Tibial nerve (tissue), 3 donors: ENCODE data around the gene DHRS4.

Source experiments
- POLR2A ChIP-seq, 2 donors: fragments of 450-650 bp; IDR thresholded peaks; one replicate each; pipeline ENCODE4 v1.6.1; 2017; ENCODE audit warnings: antibody characterized with exemption in 2 of 2, mild to moderate bottlenecking in 2 of 2, moderate library complexity in 2 of 2
- TF ChIP-seq, protein P1 (sequence below), 5 experiments: fragments of 200-600 bp in 3 of 5; fragments of 450-650 bp in 2 of 5; sonication (generic) in 3 of 5; IDR thresholded peaks; one replicate each; pipeline ENCODE4 v1.5.1; 2016 to 2019; ENCODE audit warnings: antibody characterized with exemption in 5 of 5, mild to moderate bottlenecking in 3 of 5, moderate library complexity in 2 of 5

DNA sequence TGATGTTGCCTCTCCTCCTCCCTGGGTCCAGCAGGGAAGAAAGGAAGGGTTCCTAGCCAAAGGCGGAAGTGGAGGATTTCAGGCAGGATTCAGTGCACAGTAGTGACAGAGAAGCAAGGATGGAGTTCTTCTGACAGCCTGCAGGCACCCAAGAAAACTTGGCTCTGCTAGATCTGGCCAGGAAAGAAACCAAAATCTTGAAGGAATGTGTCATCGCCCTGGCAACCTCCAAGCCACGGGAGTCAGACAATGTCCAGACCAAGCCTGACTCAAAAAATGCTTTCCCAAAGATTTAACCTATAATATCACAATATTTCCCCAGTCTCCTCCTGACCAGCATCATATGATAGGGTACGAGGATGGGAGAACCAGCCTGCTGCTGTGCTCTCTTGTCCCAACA lies 22.8 kb upstream of the DHRS4 start:
- TF ChIP-seq, protein P1, sequence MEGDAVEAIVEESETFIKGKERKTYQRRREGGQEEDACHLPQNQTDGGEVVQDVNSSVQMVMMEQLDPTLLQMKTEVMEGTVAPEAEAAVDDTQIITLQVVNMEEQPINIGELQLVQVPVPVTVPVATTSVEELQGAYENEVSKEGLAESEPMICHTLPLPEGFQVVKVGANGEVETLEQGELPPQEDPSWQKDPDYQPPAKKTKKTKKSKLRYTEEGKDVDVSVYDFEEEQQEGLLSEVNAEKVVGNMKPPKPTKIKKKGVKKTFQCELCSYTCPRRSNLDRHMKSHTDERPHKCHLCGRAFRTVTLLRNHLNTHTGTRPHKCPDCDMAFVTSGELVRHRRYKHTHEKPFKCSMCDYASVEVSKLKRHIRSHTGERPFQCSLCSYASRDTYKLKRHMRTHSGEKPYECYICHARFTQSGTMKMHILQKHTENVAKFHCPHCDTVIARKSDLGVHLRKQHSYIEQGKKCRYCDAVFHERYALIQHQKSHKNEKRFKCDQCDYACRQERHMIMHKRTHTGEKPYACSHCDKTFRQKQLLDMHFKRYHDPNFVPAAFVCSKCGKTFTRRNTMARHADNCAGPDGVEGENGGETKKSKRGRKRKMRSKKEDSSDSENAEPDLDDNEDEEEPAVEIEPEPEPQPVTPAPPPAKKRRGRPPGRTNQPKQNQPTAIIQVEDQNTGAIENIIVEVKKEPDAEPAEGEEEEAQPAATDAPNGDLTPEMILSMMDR (IDR thresholded peaks at IDR 0.05): no peak
- TF ChIP-seq POLR2A (IDR thresholded peaks at IDR 0.05): no peak
